Tibial nerve (tissue), 3 donors: Measurements from ENCODE around the gene OR8D2.

ENCODE experiments used
- CTCF ChIP-seq, 5 experiments: fragments of 200-600 bp in 3 of 5; fragments of 450-650 bp in 2 of 5; sonication (generic) in 3 of 5; IDR thresholded peaks; one replicate each; pipeline ENCODE4 v1.5.1; 2016 to 2019; ENCODE audit warnings: antibody characterized with exemption in 5 of 5, mild to moderate bottlenecking in 3 of 5, moderate library complexity in 2 of 5
- POLR2A ChIP-seq, 2 donors: fragments of 450-650 bp; IDR thresholded peaks; one replicate each; pipeline ENCODE4 v1.6.1; 2017; ENCODE audit warnings: antibody characterized with exemption in 2 of 2, mild to moderate bottlenecking in 2 of 2, moderate library complexity in 2 of 2

DNA sequence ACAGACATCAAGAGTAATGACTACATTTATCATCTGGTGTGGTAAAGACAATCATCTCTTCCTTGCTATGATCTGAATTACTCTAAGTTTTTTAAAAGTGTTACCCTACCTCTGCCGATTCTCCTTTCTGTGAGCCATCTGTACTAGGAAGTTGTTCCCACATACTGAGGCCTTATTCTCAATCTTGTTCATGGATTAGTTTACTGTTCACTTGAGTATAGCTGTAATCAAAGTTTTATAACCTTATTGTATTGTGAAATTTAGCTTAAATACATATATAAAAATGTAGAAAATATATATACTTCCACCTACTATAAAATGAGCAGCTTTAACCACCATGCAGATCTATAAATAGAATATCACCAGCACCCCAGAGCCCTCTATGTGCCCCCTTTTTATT lies 2.4 kb upstream of the OR8D2 start:
- no peak for TF ChIP-seq CTCF (IDR thresholded peaks at IDR 0.05)
- no peak for TF ChIP-seq POLR2A (IDR thresholded peaks at IDR 0.05)
